Ascending aorta (tissue), 2 donors: Measurements from ENCODE around the gene CCDC170. TPM values are rescaled to one million over a fixed set of nuclear protein-coding genes. Genes with fewer than 3 reads are reported as not detected.

Experiments
- DNase-seq, 2 donors: peaks; one replicate each; pipeline ENCODE4 v3.0.0-alpha.2; 2019; ENCODE audit warnings: low spot score in 2 of 2
- H3K27ac ChIP-seq, 2 donors: fragments of 200-600 bp; sonication (generic); one replicate each; pipeline ENCODE4 v1.5.1; 2016 to 2017; ENCODE audit warnings: mild to moderate bottlenecking in 1 of 2
- H3K27me3 ChIP-seq: fragments of 200-600 bp; sonication (generic); one replicate; pipeline ENCODE4 v1.5.1; 2017
- H3K36me3 ChIP-seq, 2 donors: fragments of 200-600 bp; sonication (generic); one replicate each; pipeline ENCODE4 v1.5.1; 2016
- H3K4me1 ChIP-seq, 2 donors: fragments of 200-600 bp; sonication (generic); one replicate each; pipeline ENCODE4 v1.5.1; 2016 to 2017; ENCODE audit warnings: mild to moderate bottlenecking in 1 of 2
- H3K4me3 ChIP-seq, 2 donors: fragments of 200-600 bp; sonication (generic); one replicate each; pipeline ENCODE4 v1.5.1; 2016 to 2017; ENCODE audit warnings: mild to moderate bottlenecking in 1 of 2
- H3K9me3 ChIP-seq, 2 donors: fragments of 200-600 bp; sonication (generic); one replicate each; pipeline ENCODE4 v1.5.1; 2016
- CTCF ChIP-seq, 3 experiments: fragments of 200-600 bp in 2 of 3; fragments of 450-650 bp in 1 of 3; sonication (generic) in 2 of 3; IDR thresholded peaks; one replicate each; pipeline ENCODE4 v1.5.1; 2016 to 2019; ENCODE audit warnings: antibody characterized with exemption in 3 of 3, mild to moderate bottlenecking in 1 of 3, moderate library complexity in 1 of 3
- intact Hi-C: fragments of 100-400 bp; cut with DNase I; formaldehyde crosslinking; loops from one replicate; pipeline ENCODE4 v1.15.1; 2023
- total RNA-seq: library from RNA; depleted of rRNA; stranded (reverse); fragments of >200 nt; gene quantifications from one replicate; pipeline ENCODE4 v1.1.0, GENCODE V29; 2016

The CCDC170 gene
- total RNA-seq, 1 donor from 2014 or later, result not detected

DNA sequence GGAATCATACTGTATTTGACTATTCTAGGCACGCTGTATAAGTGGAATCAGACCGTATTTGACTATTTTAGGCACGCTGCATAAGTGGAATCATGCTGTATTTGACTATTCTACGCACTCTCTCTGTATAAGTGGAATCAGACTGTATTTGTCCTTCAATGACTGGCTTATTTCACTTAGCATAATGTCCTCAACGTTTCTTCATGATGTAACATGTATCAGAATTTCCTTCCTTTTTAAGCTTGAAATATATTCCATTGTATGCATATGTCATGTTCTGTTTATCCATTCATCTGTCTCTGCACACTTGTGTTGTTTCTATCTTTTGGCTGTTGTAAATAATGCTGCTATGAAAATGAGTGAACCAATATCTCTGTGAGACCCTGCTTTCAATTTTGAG is 5.7 kb downstream of the CCDC170 start:
- Histone ChIP-seq H3K9me3 (no peaks in the 10 kb centered on the region), H3K27ac (no peak overlapping the region), H3K27me3 (no peaks in the 10 kb centered on the region), H3K36me3 (no peaks in the 10 kb centered on the region), H3K4me1 (peaks cover 0 to 2% of the 10 kb centered on the region in 2 donors), H3K4me3 (no peak overlapping the region)
- intact Hi-C loops, result no loop called here
- TF ChIP-seq CTCF (IDR thresholded peaks at IDR 0.05), result no peak
- no peak for DNase-seq

- intact Hi-C loops, result no loop called here
- Histone ChIP-seq H3K4me1 (no peaks in the 10 kb centered on the region), H3K9me3 (no peaks in the 10 kb centered on the region), H3K27ac (no peak overlapping the region), H3K27me3 (no peaks in the 10 kb centered on the region), H3K4me3 (no peak overlapping the region), H3K36me3 (no peaks in the 10 kb centered on the region)
- no peak for DNase-seq
- no peak for TF ChIP-seq CTCF (IDR thresholded peaks at IDR 0.05)
Measured at GRCh38 chr6:151501511-151502136, 7.8 kb downstream of the CCDC170 start.

DNA sequence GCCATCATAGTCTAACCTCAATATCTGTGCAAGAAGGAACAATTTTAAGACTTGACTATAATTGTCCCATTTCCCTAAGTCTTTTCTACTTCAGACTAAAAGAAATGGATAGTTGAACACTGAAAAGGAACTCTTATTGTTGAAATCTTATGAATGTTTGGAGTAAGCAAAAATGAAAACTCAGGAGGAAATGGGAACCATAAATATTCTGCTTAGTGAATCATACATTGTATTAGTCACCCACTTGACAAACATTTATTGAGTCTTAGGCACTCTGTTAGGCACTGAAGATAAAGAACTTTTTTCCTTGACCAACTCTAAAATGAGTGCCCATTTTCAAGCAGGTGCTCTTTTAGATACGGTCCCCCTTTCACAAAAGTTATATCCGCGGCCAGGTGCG is 8.7 kb downstream of the CCDC170 start:
- Histone ChIP-seq H3K9me3 (no peaks in the 10 kb centered on the region), H3K4me3 (no peak overlapping the region), H3K27ac (no peak overlapping the region), H3K27me3 (no peaks in the 10 kb centered on the region), H3K36me3 (no peaks in the 10 kb centered on the region), H3K4me1 (no peaks in the 10 kb centered on the region)
- intact Hi-C loops, result no loop called here
- no peak for TF ChIP-seq CTCF (IDR thresholded peaks at IDR 0.05)
- no peak for DNase-seq

GRCh38 chr6:151506761-151507160 is 12.9 kb downstream of the CCDC170 start:
- no peak overlapping the region for H3K4me3 ChIP-seq
- no peaks in the 10 kb centered on the region for H3K27me3 ChIP-seq
- no peaks in the 10 kb centered on the region for H3K36me3 ChIP-seq
- H3K27ac ChIP-seq, result no peak overlapping the region
- TF ChIP-seq CTCF (IDR thresholded peaks at IDR 0.05), result no peak
- no peaks in the 10 kb centered on the region for H3K4me1 ChIP-seq
- no peak for DNase-seq
- intact Hi-C loops, result no loop called here
- H3K9me3 ChIP-seq, result no peaks in the 10 kb centered on the region

DNA sequence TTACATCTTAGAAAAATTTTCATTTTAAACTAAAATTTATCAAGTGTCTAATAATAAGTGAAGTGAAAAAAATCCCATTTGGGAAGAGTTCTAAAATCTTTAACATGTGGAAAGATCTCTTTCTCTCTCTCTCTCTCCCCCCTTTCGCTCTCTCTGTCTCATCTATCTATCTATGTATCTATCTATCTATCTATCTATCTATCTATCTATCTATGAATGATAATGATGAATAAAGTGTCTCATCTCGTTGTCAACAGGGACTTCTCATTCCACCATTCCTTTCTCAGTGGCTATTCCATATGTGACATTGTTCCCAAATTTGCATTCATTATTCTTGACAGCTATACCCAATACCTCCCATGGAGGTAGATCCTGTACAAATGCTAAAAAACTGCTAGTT is 15.2 kb downstream of the CCDC170 start:
- Histone ChIP-seq H3K4me1 (no peaks in the 10 kb centered on the region), H3K9me3 (no peaks in the 10 kb centered on the region), H3K4me3 (no peak overlapping the region), H3K36me3 (no peaks in the 10 kb centered on the region), H3K27ac (no peak overlapping the region), H3K27me3 (no peaks in the 10 kb centered on the region)
- intact Hi-C loops, result no loop called here
- TF ChIP-seq CTCF (IDR thresholded peaks at IDR 0.05), result no peak
- no peak for DNase-seq

DNA sequence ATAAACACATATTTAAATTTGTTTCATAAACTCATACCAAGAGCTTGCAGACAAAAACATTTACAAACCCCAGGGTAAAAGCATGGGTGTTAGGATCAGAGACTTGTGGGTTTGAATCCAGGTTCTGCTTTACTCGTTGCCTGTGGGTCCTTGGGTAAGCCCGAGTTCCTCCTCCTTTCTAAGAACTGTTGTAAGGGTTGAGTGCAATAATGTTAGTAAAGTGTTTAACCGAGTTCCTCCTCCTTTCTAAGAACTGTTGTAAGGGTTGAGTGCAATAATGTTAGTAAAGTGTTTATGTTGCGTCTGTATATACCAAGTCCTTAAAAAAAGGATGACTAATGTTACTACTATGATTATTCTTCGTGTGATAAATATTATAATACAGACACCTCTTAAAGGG is 18.7 kb downstream of the CCDC170 start:
- no peaks in the 10 kb centered on the region for H3K9me3 ChIP-seq
- no peak overlapping the region for H3K4me3 ChIP-seq
- DNase-seq, result no peak
- no peak for TF ChIP-seq CTCF (IDR thresholded peaks at IDR 0.05)
- H3K27ac ChIP-seq, result no peak overlapping the region
- no peaks in the 10 kb centered on the region for H3K36me3 ChIP-seq
- H3K27me3 ChIP-seq, result no peaks in the 10 kb centered on the region
- intact Hi-C loops, result no loop called here
- H3K4me1 ChIP-seq, result no peaks in the 10 kb centered on the region
